ENCODE data around the gene ASB9.
"Not testable (repeated sequence)": the region's sequence is repeated elsewhere in the genome, so short reads cannot be mapped to it uniquely, and the experiment has no call there.

ASB9 gene

DNA sequence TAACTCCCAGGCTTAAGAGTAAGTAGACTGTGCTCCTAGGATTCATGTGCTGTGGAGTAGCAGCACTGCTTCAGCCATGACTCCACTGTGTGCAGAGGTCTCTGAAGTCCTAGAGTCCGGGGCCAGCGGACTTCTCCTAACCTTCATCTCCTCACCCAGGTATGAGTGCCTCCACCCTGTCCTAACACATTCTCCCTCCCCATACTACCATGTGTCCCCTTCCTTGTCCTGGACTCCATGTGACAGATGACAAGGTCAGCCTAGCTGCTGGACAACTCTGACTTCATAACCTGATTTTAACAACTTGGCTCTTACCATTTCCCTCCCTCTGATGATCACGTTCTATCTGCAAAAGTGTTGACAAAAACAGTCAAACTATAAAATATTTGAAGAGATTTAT is 28.9 kb upstream of the ASB9 start:
- WGBS, 2 experiments = 92 to 96% methylated on average over 2 to 3 of the region's 3 CpGs

DNA sequence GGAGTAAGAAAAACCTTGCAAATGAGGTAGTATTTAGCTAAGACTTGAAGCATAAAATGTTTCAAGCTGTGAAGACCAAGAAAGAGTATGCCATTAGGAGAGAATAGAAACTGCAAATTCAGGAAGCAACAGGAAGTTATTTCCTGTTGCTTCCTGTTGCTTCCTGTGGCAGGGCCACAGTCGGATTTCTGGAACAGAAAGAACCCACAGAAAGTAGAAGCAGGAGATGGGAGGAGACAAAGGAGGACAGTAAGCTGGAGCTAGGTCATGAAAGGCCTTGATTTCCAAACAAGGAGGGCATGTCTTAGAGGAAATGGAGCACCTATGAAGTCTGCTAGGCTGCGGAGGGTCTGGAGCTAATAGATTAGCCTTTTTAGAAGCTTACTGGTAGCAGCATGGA is 28.3 kb upstream of the ASB9 start:
- 88 to 90% methylated on average over 2 of the region's 2 CpGs for WGBS, 2 experiments
- no peaks in the 10 kb centered on the region for H3K36me3 ChIP-seq (ENCODE audit: control insufficient read depth, insufficient read depth, low read length)
- no peak overlapping the region for H3K27ac ChIP-seq (ENCODE audit: insufficient read depth, low read depth, low read length, poor library complexity, severe bottlenecking)
- no peaks in the 10 kb centered on the region for H3K27me3 ChIP-seq (ENCODE audit: control insufficient read depth, insufficient read depth, low read length, poor library complexity, severe bottlenecking)
- H3K9me3 ChIP-seq (ENCODE audit: control insufficient read depth, low read length) = no peaks in the 10 kb centered on the region
- no peak overlapping the region for H3K4me3 ChIP-seq (ENCODE audit: insufficient read depth, low read depth, low read length)
- no peaks in the 10 kb centered on the region for H3K4me1 ChIP-seq (ENCODE audit: control insufficient read depth, insufficient read depth, low read length)

More for the DNA sequence above, 28.9 kb upstream of the ASB9 start:
- H3K36me3 ChIP-seq (ENCODE audit: control insufficient read depth, insufficient read depth, low read length) = no peaks in the 10 kb centered on the region
- H3K27ac ChIP-seq (ENCODE audit: insufficient read depth, low read depth, low read length, poor library complexity, severe bottlenecking) = no peak overlapping the region
- no peaks in the 10 kb centered on the region for H3K4me1 ChIP-seq (ENCODE audit: control insufficient read depth, insufficient read depth, low read length)
- H3K9me3 ChIP-seq (ENCODE audit: control insufficient read depth, low read length) = no peaks in the 10 kb centered on the region
- H3K4me3 ChIP-seq (ENCODE audit: insufficient read depth, low read depth, low read length) = no peak overlapping the region
- no peaks in the 10 kb centered on the region for H3K27me3 ChIP-seq (ENCODE audit: control insufficient read depth, insufficient read depth, low read length, poor library complexity, severe bottlenecking)

DNA sequence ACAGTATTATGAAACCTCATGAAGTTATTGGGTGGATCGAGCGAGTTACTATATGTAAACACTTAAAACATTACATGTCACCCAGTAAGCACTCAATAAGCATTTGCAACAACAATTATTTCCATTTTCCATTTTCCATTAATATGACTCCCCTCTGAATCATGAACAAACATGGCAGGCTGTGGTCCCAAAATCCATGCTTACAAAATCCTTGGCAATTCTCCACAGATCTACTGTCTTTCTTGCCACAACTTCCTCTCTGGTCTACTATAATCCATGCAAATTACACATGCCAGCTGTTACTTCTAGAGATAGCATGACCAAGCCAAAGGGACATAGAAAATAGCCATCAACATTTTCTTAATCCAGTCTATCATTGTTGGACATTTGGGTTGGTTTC is 23.6 kb upstream of the ASB9 start:
- Histone ChIP-seq H3K9me3 (ENCODE audit: control insufficient read depth, low read length) (no peaks in the 10 kb centered on the region), H3K27ac (ENCODE audit: insufficient read depth, low read depth, low read length, poor library complexity, severe bottlenecking) (no peak overlapping the region), H3K27me3 (ENCODE audit: control insufficient read depth, insufficient read depth, low read length, poor library complexity, severe bottlenecking) (no peaks in the 10 kb centered on the region), H3K4me1 (ENCODE audit: control insufficient read depth, insufficient read depth, low read length) (no peaks in the 10 kb centered on the region), H3K36me3 (ENCODE audit: control insufficient read depth, insufficient read depth, low read length) (no peaks in the 10 kb centered on the region), H3K4me3 (ENCODE audit: insufficient read depth, low read depth, low read length) (no peak overlapping the region)
- WGBS, 2 experiments = 100% methylated on average over 2 of the region's 2 CpGs

DNA sequence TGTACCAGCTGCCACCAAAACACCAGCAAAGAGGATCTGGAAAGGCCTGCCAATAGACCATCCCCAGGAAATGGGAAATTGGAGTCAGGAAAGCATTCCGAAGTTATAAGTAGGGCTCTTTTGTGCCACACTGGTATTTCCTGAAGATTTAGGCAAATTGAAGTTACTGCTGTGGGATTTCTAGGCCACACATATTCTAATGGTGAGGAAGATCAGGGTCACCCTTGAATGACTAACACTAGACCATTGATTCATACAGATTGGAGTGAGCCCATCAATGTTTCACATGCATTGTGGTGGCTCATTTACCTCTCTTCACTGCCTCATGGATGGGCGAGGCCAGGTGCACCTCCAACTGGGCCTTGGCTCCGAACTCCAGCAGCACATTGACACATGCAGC is 23.0 kb upstream of the ASB9 start:
- WGBS, 2 experiments = 91 to 97% methylated on average over 3 of the region's 3 CpGs
- H3K27me3 ChIP-seq (ENCODE audit: control insufficient read depth, insufficient read depth, low read length, poor library complexity, severe bottlenecking) = no peaks in the 10 kb centered on the region
- H3K36me3 ChIP-seq (ENCODE audit: control insufficient read depth, insufficient read depth, low read length) = no peaks in the 10 kb centered on the region
- H3K4me1 ChIP-seq (ENCODE audit: control insufficient read depth, insufficient read depth, low read length) = no peaks in the 10 kb centered on the region
- H3K9me3 ChIP-seq (ENCODE audit: control insufficient read depth, low read length) = no peaks in the 10 kb centered on the region
- H3K27ac ChIP-seq (ENCODE audit: insufficient read depth, low read depth, low read length, poor library complexity, severe bottlenecking) = no peak overlapping the region
- H3K4me3 ChIP-seq (ENCODE audit: insufficient read depth, low read depth, low read length) = no peak overlapping the region

DNA sequence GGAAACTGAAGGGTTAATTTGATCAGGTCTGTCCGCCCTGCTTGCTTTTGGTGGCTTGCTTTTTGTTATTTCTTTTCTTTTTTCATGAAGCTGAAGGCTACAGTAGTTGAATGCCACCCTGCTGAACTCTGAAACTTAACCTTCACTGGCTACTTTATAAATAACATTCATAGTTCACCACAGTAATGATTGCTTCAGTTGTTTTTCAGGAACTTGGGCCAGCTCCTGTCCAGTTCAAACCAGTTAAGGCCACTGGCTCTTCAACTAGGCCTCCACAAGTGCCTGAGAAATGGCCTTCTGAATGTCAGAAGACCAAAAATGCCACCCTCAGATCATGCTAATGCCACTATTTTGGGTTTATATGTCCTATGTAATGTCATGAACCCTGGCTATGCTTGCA is 7.7 kb upstream of the ASB9 start:
- 80 to 83% methylated on average over 1 of the region's 1 CpG for WGBS, 2 experiments

DNA sequence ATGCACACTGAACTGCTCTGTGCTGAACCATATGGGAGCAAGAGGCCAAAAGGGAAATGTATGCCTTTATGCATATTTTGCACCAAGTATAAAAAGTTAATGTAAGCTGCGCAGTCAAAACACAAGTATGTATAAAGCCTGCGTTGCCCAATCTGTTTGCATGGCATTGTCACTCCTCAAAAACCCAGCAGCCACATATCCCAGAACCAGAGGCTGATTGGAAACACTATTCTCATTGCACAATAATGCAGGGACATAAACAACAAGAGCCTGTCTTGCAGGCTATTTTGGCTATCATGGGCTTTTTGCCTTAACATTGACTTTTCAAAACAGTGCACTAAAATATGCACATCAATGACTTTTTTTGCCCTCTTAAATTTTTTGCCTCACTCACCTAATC is 5.1 kb upstream of the ASB9 start:
- WGBS, 2 experiments = 98 to 100% methylated on average over 2 of the region's 2 CpGs
- Histone ChIP-seq H3K4me1 (ENCODE audit: control insufficient read depth, insufficient read depth, low read length) (no peaks in the 10 kb centered on the region), H3K36me3 (ENCODE audit: control insufficient read depth, insufficient read depth, low read length) (no peaks in the 10 kb centered on the region), H3K4me3 (ENCODE audit: insufficient read depth, low read depth, low read length) (no peak overlapping the region), H3K27ac (ENCODE audit: insufficient read depth, low read depth, low read length, poor library complexity, severe bottlenecking) (no peak overlapping the region), H3K9me3 (ENCODE audit: control insufficient read depth, low read length) (no peaks in the 10 kb centered on the region), H3K27me3 (ENCODE audit: control insufficient read depth, insufficient read depth, low read length, poor library complexity, severe bottlenecking) (no peaks in the 10 kb centered on the region)

More for the DNA sequence above, 7.7 kb upstream of the ASB9 start:
- Histone ChIP-seq H3K27ac (ENCODE audit: insufficient read depth, low read depth, low read length, poor library complexity, severe bottlenecking) (no peak overlapping the region), H3K4me3 (ENCODE audit: insufficient read depth, low read depth, low read length) (no peak overlapping the region), H3K4me1 (ENCODE audit: control insufficient read depth, insufficient read depth, low read length) (no peaks in the 10 kb centered on the region), H3K9me3 (ENCODE audit: control insufficient read depth, low read length) (no peaks in the 10 kb centered on the region), H3K27me3 (ENCODE audit: control insufficient read depth, insufficient read depth, low read length, poor library complexity, severe bottlenecking) (no peaks in the 10 kb centered on the region), H3K36me3 (ENCODE audit: control insufficient read depth, insufficient read depth, low read length) (no peaks in the 10 kb centered on the region)

DNA sequence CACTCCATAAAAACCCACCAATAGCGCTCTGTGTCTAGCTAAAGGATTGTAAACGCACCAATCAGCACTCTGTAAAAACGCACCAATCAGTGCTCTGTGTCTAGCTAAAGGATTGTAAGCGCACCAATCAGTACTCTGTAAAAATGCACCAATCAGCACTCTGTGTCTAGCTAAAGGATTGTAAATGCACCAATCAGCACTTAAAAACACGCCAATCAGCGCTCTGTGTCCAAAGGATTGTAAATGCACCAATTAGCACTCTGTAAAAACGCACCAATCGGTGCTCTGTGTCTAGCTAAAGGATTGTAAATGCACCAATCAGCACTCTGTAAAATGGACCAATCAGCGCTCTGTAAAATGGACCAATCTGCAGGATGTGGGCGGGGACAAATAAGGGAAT is 3.4 kb upstream of the ASB9 start:
- H3K4me3 ChIP-seq (ENCODE audit: insufficient read depth, low read depth, low read length); H3K36me3 ChIP-seq (ENCODE audit: control insufficient read depth, insufficient read depth, low read length); H3K27ac ChIP-seq (ENCODE audit: insufficient read depth, low read depth, low read length, poor library complexity, severe bottlenecking); H3K9me3 ChIP-seq (ENCODE audit: control insufficient read depth, low read length); H3K27me3 ChIP-seq (ENCODE audit: control insufficient read depth, insufficient read depth, low read length, poor library complexity, severe bottlenecking); H3K4me1 ChIP-seq (ENCODE audit: control insufficient read depth, insufficient read depth, low read length): not testable (repeated sequence)
- 93 to 94% methylated on average over 10 of the region's 10 CpGs for WGBS, 2 experiments

DNA sequence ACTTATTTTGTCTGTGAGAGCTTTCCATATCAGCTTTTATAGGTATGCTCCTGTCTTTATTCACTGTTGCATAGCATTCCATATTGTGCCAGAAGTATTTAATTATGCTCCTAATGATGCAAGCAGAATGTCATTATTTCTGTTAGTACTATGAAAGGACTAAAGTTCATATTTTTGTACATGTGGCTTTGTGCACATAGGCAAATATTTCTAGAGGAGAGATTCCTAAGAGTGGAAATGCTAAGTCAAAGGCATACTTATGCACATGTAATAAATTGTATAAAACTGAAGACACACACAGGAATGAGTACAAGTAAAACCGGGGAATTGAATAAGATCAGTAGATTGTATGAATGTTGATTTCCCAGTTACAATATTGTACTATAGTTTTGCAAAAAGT is 1.9 kb upstream of the ASB9 start:
- Histone ChIP-seq H3K27me3 (ENCODE audit: control insufficient read depth, insufficient read depth, low read length, poor library complexity, severe bottlenecking) (no peaks in the 10 kb centered on the region), H3K27ac (ENCODE audit: insufficient read depth, low read depth, low read length, poor library complexity, severe bottlenecking) (no peak overlapping the region), H3K9me3 (ENCODE audit: control insufficient read depth, low read length) (no peaks in the 10 kb centered on the region), H3K36me3 (ENCODE audit: control insufficient read depth, insufficient read depth, low read length) (no peaks in the 10 kb centered on the region), H3K4me3 (ENCODE audit: insufficient read depth, low read depth, low read length) (no peak overlapping the region), H3K4me1 (ENCODE audit: control insufficient read depth, insufficient read depth, low read length) (no peaks in the 10 kb centered on the region)
- WGBS, 2 experiments = 90% methylated on average over 1 of the region's 1 CpG; no CpG with 5 or more reads in 1 of the 2 experiments

DNA sequence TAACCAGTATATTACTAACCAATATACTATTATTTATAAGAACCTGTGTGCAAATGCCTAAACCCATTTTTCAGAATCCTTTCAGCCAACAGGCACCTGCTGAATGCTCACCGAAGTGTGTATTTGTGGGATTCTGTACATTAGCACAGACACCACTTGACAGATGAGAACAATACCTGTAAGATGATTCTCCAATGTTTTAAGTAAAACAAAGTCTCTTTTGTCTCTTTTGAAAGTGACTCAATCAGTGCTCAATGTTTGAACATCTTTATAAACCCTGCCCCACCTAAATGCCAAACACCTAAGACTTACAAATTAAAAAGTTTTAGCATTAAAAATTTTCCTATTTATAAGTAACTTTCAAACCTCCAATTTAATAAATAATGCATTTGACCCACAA is 763 bp downstream of the ASB9 start:
- WGBS, 2 experiments = 83% methylated on average over 1 of the region's 1 CpG; no CpG with 5 or more reads in 1 of the 2 experiments

DNA sequence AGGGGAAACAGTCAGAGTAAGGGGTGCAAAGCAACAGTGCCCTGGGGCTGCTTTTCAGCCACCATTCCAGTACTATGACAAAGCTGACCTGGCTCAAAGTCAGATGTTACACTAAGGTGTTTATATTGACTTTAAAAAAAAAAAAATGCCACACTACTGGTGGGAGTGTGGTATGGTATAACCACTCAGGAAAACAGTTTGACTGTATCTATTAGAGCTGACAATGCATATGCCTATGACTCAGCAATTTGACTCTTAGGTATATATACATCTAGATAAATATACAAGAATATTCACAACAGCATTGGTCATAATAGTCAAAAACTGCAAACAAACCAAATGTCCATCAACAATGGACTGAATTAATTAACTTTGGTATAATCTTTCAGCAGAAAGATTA is 15.0 kb downstream of the ASB9 start:
- no peak overlapping the region for H3K27ac ChIP-seq (ENCODE audit: insufficient read depth, low read depth, low read length, poor library complexity, severe bottlenecking)
- H3K4me1 ChIP-seq (ENCODE audit: control insufficient read depth, insufficient read depth, low read length) = no peaks in the 10 kb centered on the region
- H3K36me3 ChIP-seq (ENCODE audit: control insufficient read depth, insufficient read depth, low read length) = no peaks in the 10 kb centered on the region
- no peak overlapping the region for H3K4me3 ChIP-seq (ENCODE audit: insufficient read depth, low read depth, low read length)
- H3K9me3 ChIP-seq (ENCODE audit: control insufficient read depth, low read length) = no peaks in the 10 kb centered on the region
- H3K27me3 ChIP-seq (ENCODE audit: control insufficient read depth, insufficient read depth, low read length, poor library complexity, severe bottlenecking) = no peaks in the 10 kb centered on the region

More for the DNA sequence above, 763 bp downstream of the ASB9 start:
- no peaks in the 10 kb centered on the region for H3K9me3 ChIP-seq (ENCODE audit: control insufficient read depth, low read length)
- H3K27me3 ChIP-seq (ENCODE audit: control insufficient read depth, insufficient read depth, low read length, poor library complexity, severe bottlenecking) = no peaks in the 10 kb centered on the region
- no peak overlapping the region for H3K27ac ChIP-seq (ENCODE audit: insufficient read depth, low read depth, low read length, poor library complexity, severe bottlenecking)
- H3K4me3 ChIP-seq (ENCODE audit: insufficient read depth, low read depth, low read length) = no peak overlapping the region
- H3K4me1 ChIP-seq (ENCODE audit: control insufficient read depth, insufficient read depth, low read length) = no peaks in the 10 kb centered on the region
- H3K36me3 ChIP-seq (ENCODE audit: control insufficient read depth, insufficient read depth, low read length) = no peaks in the 10 kb centered on the region

DNA sequence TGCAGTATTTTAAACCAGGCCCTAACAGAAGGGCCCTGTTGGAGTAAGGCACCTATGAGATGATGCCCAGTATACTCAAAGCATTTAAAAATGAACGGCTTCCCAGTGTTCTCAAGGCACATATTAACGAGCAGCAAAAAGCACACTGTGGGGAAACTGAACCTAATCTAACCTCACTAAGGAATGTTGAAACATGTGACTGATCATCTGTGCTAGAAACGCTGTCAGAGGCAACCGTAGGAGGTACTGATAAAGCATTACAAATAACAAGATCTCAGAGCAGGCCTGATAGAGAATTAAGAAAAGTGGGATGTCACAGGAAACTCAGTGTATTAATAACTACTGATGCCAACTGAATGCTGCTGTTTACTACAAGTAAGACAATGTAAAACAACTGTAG is 24.0 kb downstream of the ASB9 start:
- no peaks in the 10 kb centered on the region for H3K36me3 ChIP-seq (ENCODE audit: control insufficient read depth, insufficient read depth, low read length)
- H3K4me1 ChIP-seq (ENCODE audit: control insufficient read depth, insufficient read depth, low read length) = no peaks in the 10 kb centered on the region
- no peaks in the 10 kb centered on the region for H3K9me3 ChIP-seq (ENCODE audit: control insufficient read depth, low read length)
- H3K4me3 ChIP-seq (ENCODE audit: insufficient read depth, low read depth, low read length) = no peak overlapping the region
- 84 to 90% methylated on average over 4 of the region's 4 CpGs for WGBS, 2 experiments
- H3K27me3 ChIP-seq (ENCODE audit: control insufficient read depth, insufficient read depth, low read length, poor library complexity, severe bottlenecking) = no peaks in the 10 kb centered on the region
- no peak overlapping the region for H3K27ac ChIP-seq (ENCODE audit: insufficient read depth, low read depth, low read length, poor library complexity, severe bottlenecking)

Measured in ectodermal cell (in vitro differentiated cells).